Left colon (tissue), 2 donors: Measurements from ENCODE around the gene NHLRC2. TPM values are rescaled to one million over a fixed set of nuclear protein-coding genes. Genes with fewer than 3 reads are reported as not detected.

Experiments used
- ATAC-seq: fragments of 200-7000 bp; cut with Tn5 transposase; one replicate; pipeline ENCODE4 v1.9.1; 2020; ENCODE audit warnings: mild to moderate bottlenecking, moderate library complexity
- DNase-seq, 2 donors: peaks; one replicate each; pipeline ENCODE4 v3.0.0-alpha.2; 2020
- intact Hi-C, 2 donors: fragments of 100-400 bp; cut with DNase I in 1 of 2; cut with micrococcal nuclease in 1 of 2; formaldehyde crosslinking; loops; one replicate each; pipeline versions ENCODE4 v1.11.2 to v1.14.0; 2022; cut with DNase I, micrococcal nuclease
- total RNA-seq, 2 donors: library from RNA; stranded (reverse); fragmentation: NEBNext Ultra II Directional; extraction: Animal tissue kit (Norgen Biotek cat#: 25700); gene quantifications; one replicate each; pipeline ENCODE4 v1.2.1, GENCODE V29; 2021
- donor health status: DM: no; HTN: no; CAD: no.
- donor health status: DM: yes; HTN: yes; CAD: no.

The NHLRC2 gene
- total RNA-seq, 2 donors from 2014 or later = 33.0 to 36.5 TPM

- intact Hi-C loops = no loop called here
- ATAC-seq (no peak), DNase-seq (no peak)
These were observed 99.9 kb downstream of the NHLRC2 start for GRCh38 chr10:113954409-113954808.

GRCh38 chr10:113957013-113957412 is 102.6 kb downstream of the NHLRC2 start:
- ATAC-seq = no peak
- no peak for DNase-seq
- intact Hi-C loops = no loop called here

GRCh38 chr10:113958631-113959382 is 104.3 kb downstream of the NHLRC2 start:
- DNase-seq (peak; percentile 57 to 83), ATAC-seq (peak; percentile 58)
- intact Hi-C loops = no loop called here

- intact Hi-C loops = no loop called here
- ATAC-seq (peak; percentile 75), DNase-seq (peak; percentile 80 to 93)
These were observed 104.9 kb downstream of the NHLRC2 start for GRCh38 chr10:113959383-113959760.

GRCh38 chr10:113960617-113961181 is 106.2 kb downstream of the NHLRC2 start:
- DNase-seq = peak; percentile 80 to 88
- ATAC-seq = peak; percentile 75
- intact Hi-C loops = no loop called here

- DNase-seq (peak in 1 of 2 donors; percentile 57), ATAC-seq (peak; percentile 13)
- intact Hi-C loops = no loop called here
These were observed 106.9 kb downstream of the NHLRC2 start for GRCh38 chr10:113961182-113962031.

GRCh38 chr10:113965077-113965476 is 110.6 kb downstream of the NHLRC2 start:
- intact Hi-C loops = no loop called here
- DNase-seq (no peak), ATAC-seq (no peak)

- intact Hi-C loops = no loop called here
- no peak for DNase-seq
- no peak for ATAC-seq
These were observed 111.2 kb downstream of the NHLRC2 start for GRCh38 chr10:113965683-113966082.

Other genes starting within 250 kb of the NHLRC2 start
- gene NRAP, start 190.6 kb upstream of the NHLRC2 start, total RNA-seq = under 1 TPM; 0.49 to 0.64 TPM
- 100 to 1,000 TPM; 177 to 205 TPM for gene CASP7, start 174.7 kb upstream of the NHLRC2 start, total RNA-seq
- gene PLEKHS1, start 103.0 kb upstream of the NHLRC2 start, total RNA-seq = 10 to 100 TPM in 1 of 2 donors, 1 to 10 TPM in 1; 6.6 to 12.2 TPM
- 1 to 10 TPM; 3.7 to 4.9 TPM for gene DCLRE1A, start 579 bp upstream of the NHLRC2 start, total RNA-seq
- gene ADRB1, start 189.2 kb downstream of the NHLRC2 start, total RNA-seq = 1 to 10 TPM in 1 of 2 donors, under 1 TPM in 1; 0.73 to 1.6 TPM